Endothelial cell of umbilical vein (primary cell): ENCODE data around the gene ASPM. TPM values are rescaled to one million over a fixed set of nuclear protein-coding genes. Genes with fewer than 3 reads are reported as not detected.

Source experiments
- BruUV-seq: library from RNA; stranded (reverse); fragments of 400-500 nt; replicated peaks from 2 replicates; lab custom pipeline; 2021; lab: Mats Ljungman, UMichigan
- CTCF ChIA-PET: fragments of 300-600, 350-600 bp; sonication (Branson Sonifier 250); formaldehyde crosslinking; loops from one replicate; lab custom pipeline; 2021; ENCODE audit warnings: antibody characterized with exemption, inconsistent platforms; lab: Charles Lee
- POLR2A ChIA-PET: fragments of 300-600, 350-600 bp; sonication (Branson Sonifier 250); formaldehyde crosslinking; loops from one replicate; lab custom pipeline; 2021; ENCODE audit warnings: antibody characterized with exemption, inconsistent platforms; lab: Charles Lee
- DNase-seq: peaks from one replicate; pipeline ENCODE4 v3.0.0-alpha.2; 2011; ENCODE audit warnings: low read depth, low spot score
- FAIRE-seq: peaks from 2 replicates; lab custom pipeline; 2011; peaks lifted over from hg19 to GRCh38; lab: Jason Lieb, UNC
- H2AFZ ChIP-seq: 2 replicates; pipeline ENCODE4 v1.6.0; 2012; ENCODE audit warnings: low read depth, low read length, control low read depth, inconsistent platforms
- H3K27ac ChIP-seq: 2 replicates; pipeline ENCODE4 v1.5.1; 2011; ENCODE audit warnings: low read depth, mild to moderate bottlenecking, control low read depth, low read length, moderate library complexity; ENCODE audit not compliant: insufficient read depth
- H3K27me3 ChIP-seq, 2 experiments: 2 replicates each; pipeline versions ENCODE4 v1.6.0 to v1.6.1; 2011; ENCODE audit warnings: low read length in 2 of 2, mixed read lengths in 1 of 2; ENCODE audit not compliant: control insufficient read depth in 2 of 2, insufficient read depth in 2 of 2
- H3K36me3 ChIP-seq, 2 experiments: 2 replicates in 1 of 2; 3 replicates in 1 of 2; pipeline ENCODE4 v1.5.1; 2011; ENCODE audit warnings: low read length in 2 of 2, mild to moderate bottlenecking in 1 of 2, moderate library complexity in 1 of 2; ENCODE audit not compliant: control insufficient read depth in 2 of 2, insufficient read depth in 2 of 2; ENCODE audit errors: extremely low read depth in 1 of 2
- H3K4me1 ChIP-seq: 3 replicates; pipeline ENCODE4 v1.5.1; 2011; ENCODE audit warnings: mild to moderate bottlenecking, low read length; ENCODE audit not compliant: control insufficient read depth, insufficient read depth; ENCODE audit errors: extremely low read depth
- H3K4me2 ChIP-seq: 2 replicates; pipeline ENCODE4 v1.6.1; 2011; ENCODE audit warnings: low read length, control low read depth, mixed read lengths; ENCODE audit not compliant: insufficient read depth
- H3K4me3 ChIP-seq, 3 experiments: fragments of 200-600 bp in 1 of 3; sonication (generic), shearing (Covaris generic) in 1 of 3; replicated peaks in 1 of 3; 2 replicates each; pipeline ENCODE4 v1.5.1; 2011 to 2016; ENCODE audit warnings: control low read depth in 3 of 3, low read length in 3 of 3, mild to moderate bottlenecking in 2 of 3, inconsistent platforms in 1 of 3, low read depth in 1 of 3, moderate library complexity in 1 of 3; ENCODE audit not compliant: insufficient read depth in 1 of 3
- H3K79me2 ChIP-seq: 2 replicates; pipeline ENCODE4 v1.6.0; 2012; ENCODE audit warnings: low read length, inconsistent platforms; ENCODE audit not compliant: control insufficient read depth, insufficient read depth
- H3K9ac ChIP-seq: replicated peaks from 2 replicates; pipeline ENCODE3; 2011; ENCODE audit warnings: low read length, control low read depth; ENCODE audit not compliant: insufficient read depth; ENCODE audit errors: extremely low read depth
- H3K9me1 ChIP-seq: replicated peaks from 3 replicates; pipeline ENCODE4 v1.6.0; 2011; ENCODE audit warnings: mild to moderate bottlenecking, low read length; ENCODE audit not compliant: control insufficient read depth, insufficient read depth; ENCODE audit errors: extremely low read depth
- H3K9me3 ChIP-seq: replicated peaks from 2 replicates; pipeline ENCODE4 v1.5.1; 2012; ENCODE audit warnings: low read length, inconsistent platforms; ENCODE audit not compliant: control insufficient read depth, insufficient read depth
- H4K20me1 ChIP-seq: replicated peaks from 2 replicates; pipeline ENCODE3; 2011; ENCODE audit warnings: mild to moderate bottlenecking, low read length; ENCODE audit not compliant: control insufficient read depth, insufficient read depth; ENCODE audit errors: extremely low read depth
- EZH2 ChIP-seq: IDR thresholded peaks from 2 replicates; pipeline ENCODE4 v1.6.1; 2012; ENCODE audit warnings: borderline replicate concordance, low read depth, mild to moderate bottlenecking, moderate library complexity, low read length, inconsistent platforms; ENCODE audit not compliant: severe bottlenecking
- FOS ChIP-seq: IDR thresholded peaks from 2 replicates; pipeline ENCODE4 v1.6.1; 2011; ENCODE audit warnings: mild to moderate bottlenecking, low read length, moderate library complexity, borderline replicate concordance; ENCODE audit not compliant: insufficient read depth
- GATA2 ChIP-seq: IDR thresholded peaks from 2 replicates; pipeline ENCODE4 v1.7.0; 2011; ENCODE audit warnings: low read depth, mild to moderate bottlenecking, moderate library complexity, mixed read lengths, low read length; ENCODE audit not compliant: insufficient read length, insufficient read depth
- JUN ChIP-seq: IDR thresholded peaks from 2 replicates; pipeline ENCODE4 v1.6.1; 2011; ENCODE audit warnings: borderline replicate concordance, low read depth; ENCODE audit not compliant: insufficient read length, insufficient read depth
- MYC ChIP-seq: IDR thresholded peaks from one replicate; pipeline ENCODE4 v1.6.1; 2011; ENCODE audit warnings: mild to moderate bottlenecking, low read depth, low read length
- POLR2A ChIP-seq: IDR thresholded peaks from 2 replicates; pipeline ENCODE4 v1.6.1; 2012; ENCODE audit warnings: low read depth, mild to moderate bottlenecking, control low read depth, low read length
- POLR2AphosphoS5 ChIP-seq: IDR thresholded peaks from 2 replicates; pipeline ENCODE4 v1.6.1; 2012; ENCODE audit warnings: low read depth, mild to moderate bottlenecking, control low read depth, low read length, moderate library complexity; ENCODE audit not compliant: insufficient read depth
- dilution Hi-C: fragments of 300-500 bp; cut with MboI; formaldehyde crosslinking; loops from one replicate; pipeline ENCODE4 v1.15.0; 2019; ENCODE audit warnings: low sequenced_read_pairs; ENCODE audit not compliant: extremely low pct_ligation_motif_present
- intact Hi-C: fragments of 100-400 bp; cut with micrococcal nuclease; formaldehyde crosslinking; loops from one replicate; pipeline ENCODE4 v1.10.0; 2022
- polyA plus RNA-seq, 4 experiments: library from polyadenylated mRNA; depleted of rRNA in 3 of 4; stranded (reverse) in 3 of 4; unstranded in 1 of 4; fragments of >200 nt; gene quantifications; 2 replicates each; pipeline versions ENCODE4 v1.2.1 to v1.2.3, GENCODE V29; 2011 to 2012; ENCODE audit warnings: missing spikeins in 1 of 4
- total RNA-seq: library from RNA; stranded (reverse); gene quantifications from 2 replicates; pipeline ENCODE4 v1.2.3, GENCODE V29; 2021
- TF ChIP-seq, protein P1 (sequence below), 2 donors: IDR thresholded peaks; 1 replicate in 1 of 2; 2 replicates in 1 of 2; pipeline ENCODE4 v1.5.1; 2011; ENCODE audit warnings: low read length in 2 of 2, mild to moderate bottlenecking in 2 of 2, moderate library complexity in 2 of 2, control low read depth in 1 of 2, inconsistent platforms in 1 of 2, low read depth in 1 of 2; ENCODE audit not compliant: insufficient read depth in 1 of 2; ENCODE audit errors: extremely low read depth in 1 of 2
- TF ChIP-seq, protein P2 (sequence below): IDR thresholded peaks from 2 replicates; pipeline ENCODE4 v1.6.1; 2011; ENCODE audit not compliant: insufficient read depth, insufficient read length

The ASPM gene
- total and polyA plus RNA-seq, 2 donors (not counting 3 experiments of a cell fraction or from before 2014, with no cell fraction given): 5.3 to 55.1 TPM

DNA sequence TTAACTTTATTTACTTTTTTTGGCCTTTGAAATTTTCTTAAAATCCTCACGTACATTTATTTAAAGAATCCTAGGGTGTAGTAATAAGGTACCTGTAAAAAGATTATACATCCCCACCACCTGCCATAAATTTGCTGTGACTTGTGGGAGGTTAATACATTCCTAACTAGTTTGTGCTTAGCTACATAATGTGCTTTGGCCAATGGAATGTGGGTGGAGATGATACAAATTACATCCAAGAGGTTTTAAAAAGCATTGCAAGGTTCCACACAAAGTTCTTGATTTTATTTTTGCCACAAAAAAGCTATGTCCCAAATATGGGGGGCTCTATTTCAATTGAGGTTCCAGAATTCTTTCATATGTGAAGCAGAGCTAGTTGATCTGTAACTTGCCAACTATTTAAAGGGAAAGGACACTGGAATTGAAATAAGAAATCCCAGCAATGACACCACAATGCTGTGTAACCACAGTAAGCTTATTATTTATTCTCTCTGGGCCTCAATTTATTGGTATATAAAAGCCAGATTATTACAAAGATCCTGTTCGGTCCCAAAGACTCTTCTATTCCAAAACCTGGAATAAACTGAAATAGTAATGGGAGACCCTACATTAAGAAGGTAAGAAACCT, 15.7 kb downstream of the ASPM start:
- ChIA-PET CTCF (interaction anchor here (0.7 to 1.1 kb wide), 3 partner anchors 9 to 758 kb away, joined by 3 to 4 read pairs (median 3); no protein-coding TSS in a partner anchor), POLR2A (no interaction called here)
- Histone ChIP-seq H3K9me3 (no peaks in the 10 kb centered on the region), H3K79me2 (peaks cover 17% of the 10 kb centered on the region), H3K4me1 (peaks cover 2% of the 10 kb centered on the region), H3K9me1 (no peaks in the 10 kb centered on the region), H2AFZ (no peak overlapping the region), H3K27me3 (no peaks in the 10 kb centered on the region), H3K4me3 (no peak overlapping the region), H3K4me2 (no peak overlapping the region), H3K9ac (no peak overlapping the region), H3K27ac (no peak overlapping the region), H4K20me1 (no peaks in the 10 kb centered on the region), H3K36me3 (peaks cover 0 to 22% of the 10 kb centered on the region in 2 experiments)
- TF ChIP-seq, protein P1, sequence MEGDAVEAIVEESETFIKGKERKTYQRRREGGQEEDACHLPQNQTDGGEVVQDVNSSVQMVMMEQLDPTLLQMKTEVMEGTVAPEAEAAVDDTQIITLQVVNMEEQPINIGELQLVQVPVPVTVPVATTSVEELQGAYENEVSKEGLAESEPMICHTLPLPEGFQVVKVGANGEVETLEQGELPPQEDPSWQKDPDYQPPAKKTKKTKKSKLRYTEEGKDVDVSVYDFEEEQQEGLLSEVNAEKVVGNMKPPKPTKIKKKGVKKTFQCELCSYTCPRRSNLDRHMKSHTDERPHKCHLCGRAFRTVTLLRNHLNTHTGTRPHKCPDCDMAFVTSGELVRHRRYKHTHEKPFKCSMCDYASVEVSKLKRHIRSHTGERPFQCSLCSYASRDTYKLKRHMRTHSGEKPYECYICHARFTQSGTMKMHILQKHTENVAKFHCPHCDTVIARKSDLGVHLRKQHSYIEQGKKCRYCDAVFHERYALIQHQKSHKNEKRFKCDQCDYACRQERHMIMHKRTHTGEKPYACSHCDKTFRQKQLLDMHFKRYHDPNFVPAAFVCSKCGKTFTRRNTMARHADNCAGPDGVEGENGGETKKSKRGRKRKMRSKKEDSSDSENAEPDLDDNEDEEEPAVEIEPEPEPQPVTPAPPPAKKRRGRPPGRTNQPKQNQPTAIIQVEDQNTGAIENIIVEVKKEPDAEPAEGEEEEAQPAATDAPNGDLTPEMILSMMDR (IDR thresholded peaks at IDR 0.05; ENCODE audit: extremely low read depth in 1 of 2, insufficient read depth in 1 of 2, low read depth in 1 of 2, low read length in 2 of 2): no peak
- TF ChIP-seq EZH2 (no peak), JUN (no peak), MYC (no peak), POLR2AphosphoS5 (no peak), GATA2 (no peak), POLR2A (no peak), FOS (no peak)
- TF ChIP-seq, protein P2, sequence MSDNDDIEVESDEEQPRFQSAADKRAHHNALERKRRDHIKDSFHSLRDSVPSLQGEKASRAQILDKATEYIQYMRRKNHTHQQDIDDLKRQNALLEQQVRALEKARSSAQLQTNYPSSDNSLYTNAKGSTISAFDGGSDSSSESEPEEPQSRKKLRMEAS: no peak
- dilution Hi-C loops (no loop called here), intact Hi-C loops (loop anchor here (1.0 to 2.0 kb wide), 2 partner anchors 9 to 14 kb away; no protein-coding TSS in a partner anchor)
- BruUV-seq: no TSS peak
- no peak for FAIRE-seq
- DNase-seq: peak; percentile 22
